Measurements from ENCODE around the gene FOXP3.

The FOXP3 gene

DNA sequence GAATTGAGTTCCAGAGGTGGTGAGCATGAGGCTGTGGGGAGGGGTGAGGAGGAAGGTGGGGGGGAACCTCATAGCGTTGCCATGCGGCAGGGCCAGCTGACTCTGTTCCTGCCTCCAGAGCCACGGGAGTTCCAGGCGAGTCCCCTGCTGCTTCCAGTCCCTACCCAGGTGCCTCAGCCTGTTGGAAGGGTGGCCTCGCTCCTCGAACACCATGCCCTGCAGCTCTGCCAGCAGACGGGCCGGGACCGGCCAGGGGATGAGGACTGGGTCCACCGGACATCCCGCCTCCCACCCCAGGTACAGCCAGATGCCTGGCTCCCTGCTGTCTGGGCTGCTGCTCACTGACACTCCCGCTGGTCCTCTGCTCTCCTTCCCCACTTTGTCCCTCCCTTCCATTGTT lies 21.3 kb downstream of the FOXP3 start:
- TF ChIP-seq, protein P1, sequence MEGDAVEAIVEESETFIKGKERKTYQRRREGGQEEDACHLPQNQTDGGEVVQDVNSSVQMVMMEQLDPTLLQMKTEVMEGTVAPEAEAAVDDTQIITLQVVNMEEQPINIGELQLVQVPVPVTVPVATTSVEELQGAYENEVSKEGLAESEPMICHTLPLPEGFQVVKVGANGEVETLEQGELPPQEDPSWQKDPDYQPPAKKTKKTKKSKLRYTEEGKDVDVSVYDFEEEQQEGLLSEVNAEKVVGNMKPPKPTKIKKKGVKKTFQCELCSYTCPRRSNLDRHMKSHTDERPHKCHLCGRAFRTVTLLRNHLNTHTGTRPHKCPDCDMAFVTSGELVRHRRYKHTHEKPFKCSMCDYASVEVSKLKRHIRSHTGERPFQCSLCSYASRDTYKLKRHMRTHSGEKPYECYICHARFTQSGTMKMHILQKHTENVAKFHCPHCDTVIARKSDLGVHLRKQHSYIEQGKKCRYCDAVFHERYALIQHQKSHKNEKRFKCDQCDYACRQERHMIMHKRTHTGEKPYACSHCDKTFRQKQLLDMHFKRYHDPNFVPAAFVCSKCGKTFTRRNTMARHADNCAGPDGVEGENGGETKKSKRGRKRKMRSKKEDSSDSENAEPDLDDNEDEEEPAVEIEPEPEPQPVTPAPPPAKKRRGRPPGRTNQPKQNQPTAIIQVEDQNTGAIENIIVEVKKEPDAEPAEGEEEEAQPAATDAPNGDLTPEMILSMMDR (IDR thresholded peaks at IDR 0.05; ENCODE audit: insufficient read depth, low read depth, low read length, missing control alignments), result no peak
- no peak for DNase-seq (ENCODE audit: low read depth)
- no peak overlapping the region for H3K4me3 ChIP-seq (ENCODE audit: low read length)

DNA sequence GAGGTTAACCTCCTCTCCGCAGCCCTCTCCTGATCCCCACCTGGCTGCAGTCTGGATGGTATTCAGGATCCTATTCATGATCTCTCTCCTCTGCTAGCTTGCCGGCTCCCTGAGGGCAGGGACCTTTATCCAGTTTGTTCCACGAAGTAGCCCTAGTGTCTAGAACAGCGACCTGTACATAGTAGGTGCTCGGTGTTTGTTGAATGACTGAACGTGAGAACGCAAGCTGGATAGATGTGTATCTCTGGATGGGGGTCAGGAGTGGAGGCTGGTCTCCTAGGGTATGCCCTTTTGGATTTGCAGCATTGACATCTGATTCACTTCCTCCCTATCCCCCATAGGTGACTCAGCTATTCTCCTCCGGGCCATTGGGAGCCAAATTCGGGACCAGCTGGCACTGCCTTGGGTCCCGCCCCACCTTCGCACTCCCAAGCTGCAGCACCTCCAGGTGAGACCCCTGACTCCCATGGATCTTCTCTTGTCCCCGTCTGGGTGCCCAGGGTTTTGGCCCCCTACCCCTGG lies 21.9 kb downstream of the FOXP3 start:
- no peak overlapping the region for H3K4me3 ChIP-seq (ENCODE audit: low read length)
- TF ChIP-seq, protein P1 (IDR thresholded peaks at IDR 0.05; ENCODE audit: insufficient read depth, low read depth, low read length, missing control alignments), result no peak
- peak; percentile 2 for DNase-seq (ENCODE audit: low read depth)

DNA sequence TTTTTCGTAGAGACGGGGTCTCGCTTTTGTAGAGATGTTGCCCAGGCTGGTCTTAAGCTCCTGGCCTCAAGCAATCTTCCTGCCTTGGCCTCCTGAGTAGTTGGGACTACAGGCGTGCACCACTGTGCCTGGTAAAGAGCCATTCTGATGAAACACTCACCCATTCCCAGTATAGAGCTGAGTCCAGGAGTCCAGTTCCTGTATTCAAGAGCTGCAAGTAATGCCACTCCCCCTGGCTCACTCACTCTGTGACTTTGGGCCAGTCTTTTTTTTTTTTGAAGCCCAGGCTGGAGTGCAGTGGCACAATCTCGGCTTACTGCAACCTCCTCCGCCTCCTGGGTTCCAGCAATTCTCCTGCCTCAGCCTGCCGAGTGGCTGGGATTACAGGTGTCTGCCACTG lies 25.8 kb downstream of the FOXP3 start:
- no peak for DNase-seq (ENCODE audit: low read depth)
- no peak overlapping the region for H3K4me3 ChIP-seq (ENCODE audit: low read length)
- TF ChIP-seq, protein P1 (IDR thresholded peaks at IDR 0.05; ENCODE audit: insufficient read depth, low read depth, low read length, missing control alignments), result no peak

DNA sequence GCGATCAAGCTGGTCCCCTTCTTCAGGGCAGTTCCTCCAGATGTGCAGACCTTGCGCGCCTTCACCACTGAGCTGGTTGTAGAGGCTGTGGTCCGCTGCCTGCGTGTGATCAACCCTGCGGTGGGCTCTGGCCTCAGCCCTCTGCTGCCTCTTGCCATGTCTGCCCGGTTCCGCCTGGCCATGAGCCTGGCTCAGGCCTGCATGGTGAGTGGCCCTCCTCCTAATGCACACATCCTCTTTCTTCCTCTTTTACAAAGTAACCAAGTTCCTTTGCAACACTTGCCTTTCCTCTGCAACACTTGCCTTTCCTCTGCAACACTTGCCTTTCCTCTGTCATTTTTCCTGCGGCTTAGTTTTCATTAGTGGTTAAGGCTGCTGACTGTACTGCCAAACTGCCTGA lies 27.4 kb downstream of the FOXP3 start:
- H3K4me3 ChIP-seq (ENCODE audit: low read length), result no peak overlapping the region
- no peak for DNase-seq (ENCODE audit: low read depth)

DNA sequence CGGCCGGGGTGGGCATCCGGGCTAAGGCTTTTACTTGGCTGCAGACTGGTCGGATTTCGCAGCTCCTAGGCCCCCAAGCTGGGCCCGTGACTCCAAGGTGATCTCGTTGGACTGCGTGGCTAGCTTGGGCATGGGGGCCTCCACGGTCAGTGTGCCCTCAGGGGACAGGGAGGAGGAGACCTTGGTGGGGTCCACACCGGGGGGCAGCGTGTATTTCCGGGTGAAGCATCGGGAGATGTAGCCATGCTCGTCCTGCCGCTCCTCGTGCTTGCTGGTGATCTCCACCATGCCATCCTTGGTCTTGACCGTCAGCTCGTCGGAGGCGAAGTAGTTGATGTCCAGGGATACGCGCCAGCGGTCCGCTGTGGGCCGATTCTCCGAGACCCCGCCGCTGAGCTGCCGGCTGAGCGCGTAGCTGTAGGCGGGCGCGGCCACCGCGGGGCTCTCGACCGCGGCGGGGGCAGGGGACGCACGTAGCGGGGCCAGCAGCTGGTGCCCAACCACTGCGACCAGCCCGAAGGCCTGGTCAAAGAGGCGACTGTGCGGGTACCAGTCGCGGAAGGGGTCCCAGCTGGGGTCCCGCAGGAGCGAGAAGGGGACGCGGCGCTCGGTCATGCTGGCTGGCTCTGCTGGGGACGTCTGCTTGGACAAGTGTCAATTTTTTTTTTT lies 30.5 kb downstream of the FOXP3 start:
- DNase-seq (ENCODE audit: low read depth), result no peak
- TF ChIP-seq, protein P1 (IDR thresholded peaks at IDR 0.05; ENCODE audit: insufficient read depth, low read depth, low read length, missing control alignments), result no peak
- H3K4me3 ChIP-seq (ENCODE audit: low read length), result no peak overlapping the region

More for the DNA sequence above, 27.4 kb downstream of the FOXP3 start:
- TF ChIP-seq, protein P1 (IDR thresholded peaks at IDR 0.05; ENCODE audit: insufficient read depth, low read depth, low read length, missing control alignments), result no peak

DNA sequence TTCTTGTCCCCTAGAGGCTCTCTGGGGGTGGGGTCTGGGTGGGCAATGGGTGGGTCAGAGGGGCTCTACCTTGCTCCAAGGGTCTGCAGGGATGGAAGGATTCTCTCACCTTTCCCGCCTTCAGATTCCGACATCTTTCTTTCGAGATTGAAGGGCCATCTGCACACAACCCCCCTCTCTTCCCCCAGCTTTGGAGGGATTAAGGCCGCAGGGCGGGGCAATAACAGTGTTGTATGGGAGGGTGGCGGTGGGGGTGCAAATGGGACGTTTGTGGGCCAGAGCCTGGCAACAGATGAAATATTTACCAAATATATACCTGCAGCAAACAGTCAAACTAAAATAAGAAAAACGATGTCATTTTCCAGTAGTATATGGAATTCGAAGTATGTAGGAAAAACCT lies 31.3 kb downstream of the FOXP3 start, which contains the start of gene CACNA1F:
Gene CACNA1F, minus strand, starts transcription at position 165 of the 400 bp plus-strand sequence. Its CDS starts 31 bp downstream, at position 134.
- H3K4me3 ChIP-seq (ENCODE audit: low read length), result no peak within 1 kb of the TSS
- TF ChIP-seq, protein P1 (IDR thresholded peaks at IDR 0.05; ENCODE audit: insufficient read depth, low read depth, low read length, missing control alignments), result no peak
- no peak for DNase-seq (ENCODE audit: low read depth)

DNA sequence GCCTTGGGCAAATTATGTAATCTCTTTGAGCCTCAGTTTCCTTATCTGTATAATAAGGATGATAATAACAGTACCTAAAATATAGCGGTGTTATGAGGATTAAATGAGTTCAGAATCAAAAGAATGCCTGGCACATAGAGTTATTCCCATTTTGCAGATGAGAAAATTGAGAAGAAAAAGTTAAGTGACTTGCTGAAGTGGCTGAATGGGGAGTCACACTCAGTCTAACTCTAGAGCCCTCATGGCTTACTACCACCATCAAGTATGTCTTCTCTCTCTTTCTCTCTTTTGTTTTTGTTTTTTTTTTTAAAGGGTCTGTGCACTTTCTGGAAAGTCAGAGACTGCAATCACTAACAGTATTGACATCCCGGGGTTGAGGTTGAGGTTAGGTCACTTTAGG lies 32.0 kb downstream of the FOXP3 start:
- DNase-seq (ENCODE audit: low read depth), result no peak
- TF ChIP-seq, protein P1 (IDR thresholded peaks at IDR 0.05; ENCODE audit: insufficient read depth, low read depth, low read length, missing control alignments), result no peak
- H3K4me3 ChIP-seq (ENCODE audit: low read length), result no peak overlapping the region
